GM21529 (cell line): ENCODE data around the gene ZNF236.
"Not testable (repeated sequence)": the region's sequence is repeated elsewhere in the genome, so short reads cannot be mapped to it uniquely, and the experiment has no call there.

ENCODE experiments used
- ATAC-seq: cut with Tn5 transposase; IDR thresholded peaks from one replicate; pipeline ENCODE4 v1.9.1; 2021; ENCODE audit not compliant: unreplicated experiment

Gene ZNF236

GRCh38 chr18:76822506-76823160, at the start of gene ZNF236:
TSS of gene ZNF236 (plus strand) at chr18:76822557. CDS start at chr18:76822608, 51 bp downstream.
- peak; percentile 37 for ATAC-seq

DNA sequence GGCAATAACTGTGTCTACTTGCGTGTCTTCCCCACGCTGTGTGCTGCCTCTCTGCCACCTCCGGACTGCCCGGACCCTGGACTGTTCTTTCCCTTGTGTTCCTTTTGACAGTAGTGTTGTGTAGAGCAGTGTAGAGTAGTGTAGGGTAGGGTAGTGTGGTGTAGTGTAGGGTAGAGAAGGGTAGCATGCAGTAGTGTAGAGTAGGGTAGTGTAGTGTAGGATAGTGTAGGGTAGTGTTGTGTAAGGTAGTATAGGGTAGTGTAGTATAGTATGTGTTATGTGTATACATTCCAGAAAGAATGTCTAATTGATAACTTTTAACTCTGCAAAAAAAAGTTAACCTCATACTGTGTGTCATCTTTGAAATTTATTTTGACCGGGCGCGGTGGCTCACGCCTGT, 49.7 kb upstream of the ZNF236 start:
- no peak for ATAC-seq

DNA sequence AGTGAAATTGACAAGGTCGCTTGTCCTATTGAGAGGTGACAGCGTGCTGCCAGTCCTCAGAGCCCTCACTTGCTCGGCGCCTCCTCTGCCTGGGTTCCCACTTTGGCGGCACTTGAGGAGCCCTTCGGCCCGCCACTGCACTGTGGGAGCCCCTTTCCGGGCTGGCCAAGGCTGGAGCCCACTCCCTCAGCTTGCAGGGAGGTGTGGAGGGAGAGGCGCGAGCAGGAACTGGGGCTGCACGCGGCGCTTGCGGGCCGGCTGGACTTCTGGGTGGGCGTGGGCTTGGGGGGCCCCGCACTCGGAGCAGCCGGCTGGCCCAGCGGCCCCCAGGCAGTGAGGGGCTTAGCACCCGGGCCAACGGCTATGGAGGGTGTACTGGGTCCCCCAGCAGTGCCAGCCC, 45.3 kb upstream of the ZNF236 start:
- not testable (repeated sequence) for ATAC-seq

GRCh38 chr18:76783786-76784484, 38.4 kb upstream of the ZNF236 start:
- ATAC-seq: no peak

DNA sequence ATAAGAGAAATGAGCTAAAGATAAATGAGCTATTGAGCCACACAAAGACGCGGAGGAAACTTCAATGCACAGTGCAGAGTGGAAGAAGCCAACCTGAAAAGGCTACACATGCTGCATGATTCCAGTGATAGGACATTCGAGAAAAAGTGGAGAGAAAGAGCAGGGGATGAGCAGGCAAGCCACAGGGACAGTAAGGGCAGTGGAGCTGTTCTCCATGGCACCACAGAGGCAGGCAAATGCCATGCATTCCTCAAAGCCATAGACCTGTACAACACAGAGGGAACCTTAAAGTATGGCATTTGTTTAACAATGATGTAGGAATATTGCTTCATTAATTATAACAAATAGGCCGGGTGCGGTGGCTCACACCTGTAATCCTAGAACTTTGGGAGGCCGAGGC, 36.5 kb upstream of the ZNF236 start:
- ATAC-seq: no peak

DNA sequence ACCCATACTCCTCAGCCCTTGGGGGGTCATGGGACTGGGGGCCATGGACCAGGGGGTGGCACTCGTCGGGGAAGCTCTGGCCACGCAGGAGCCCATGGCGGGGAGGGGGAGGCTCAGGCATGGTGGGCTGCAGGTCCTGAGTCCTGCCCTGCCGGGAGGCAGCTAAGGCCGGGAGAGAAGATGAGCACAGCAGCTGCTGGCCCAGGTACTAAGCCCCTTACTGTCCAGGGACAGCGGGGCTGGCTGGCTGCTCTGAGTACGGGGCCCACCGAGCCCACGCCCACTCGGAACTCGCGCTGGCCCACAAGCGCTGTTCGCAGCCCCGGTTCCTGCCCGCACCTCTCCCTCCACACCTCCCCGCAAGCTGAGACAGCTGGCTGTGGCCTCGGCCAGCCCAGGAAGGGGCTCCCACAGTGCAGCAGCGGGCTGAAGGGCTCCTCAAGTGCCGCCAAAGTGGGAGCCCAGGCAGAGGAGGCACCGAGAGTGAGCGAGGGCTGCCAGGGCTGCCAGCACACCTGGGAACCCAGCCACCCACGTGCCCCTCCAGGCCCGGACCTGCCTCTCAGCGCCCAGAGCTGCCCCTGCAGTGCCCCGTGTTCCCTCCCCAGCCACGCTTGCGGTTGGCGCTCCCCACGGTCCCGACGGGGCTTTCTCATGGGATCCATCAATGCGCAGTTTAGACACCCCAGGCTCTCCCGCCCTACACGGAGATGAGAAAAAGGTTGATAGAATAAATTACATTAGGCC, 33.6 kb upstream of the ZNF236 start:
- no peak for ATAC-seq

DNA sequence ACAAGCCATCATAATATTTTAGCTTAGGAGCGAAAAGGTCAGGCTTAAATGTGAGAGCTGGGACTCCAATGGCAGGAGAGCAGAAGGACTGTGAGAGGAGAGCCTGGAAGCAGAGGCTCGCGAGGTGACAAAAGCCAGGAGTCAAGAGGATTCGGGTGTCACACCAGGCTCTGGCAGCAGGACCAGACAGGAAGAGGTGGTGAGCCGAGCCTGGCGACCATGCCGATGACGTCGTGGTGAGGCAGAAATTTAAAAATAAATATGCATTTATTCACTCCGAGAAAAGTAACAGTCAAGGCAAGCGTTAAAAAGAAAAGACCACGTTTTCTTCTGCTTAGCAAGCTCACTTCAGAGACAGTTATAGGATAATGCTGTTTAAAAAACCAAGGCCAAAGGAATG, 31.3 kb upstream of the ZNF236 start:
- no peak for ATAC-seq

DNA sequence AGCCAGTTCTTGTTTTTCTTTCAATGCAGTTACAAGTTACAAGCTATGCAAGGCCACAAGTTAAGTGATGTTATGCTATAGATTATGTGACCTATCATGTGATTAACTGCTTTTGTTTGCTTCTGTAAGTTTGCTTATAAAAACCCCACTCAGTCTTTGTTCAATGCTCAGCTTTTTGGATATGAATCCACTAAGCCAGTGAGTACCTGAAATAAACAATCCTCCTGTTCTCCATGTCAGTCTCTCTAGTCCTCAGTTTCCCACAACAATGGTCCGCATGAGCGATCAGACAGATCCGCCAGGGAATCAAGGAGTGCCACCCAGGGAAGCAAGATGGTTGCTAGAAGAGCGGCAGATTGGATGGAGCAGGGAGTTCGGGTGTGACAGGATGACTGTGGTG, 30.7 kb upstream of the ZNF236 start:
- ATAC-seq: no peak

DNA sequence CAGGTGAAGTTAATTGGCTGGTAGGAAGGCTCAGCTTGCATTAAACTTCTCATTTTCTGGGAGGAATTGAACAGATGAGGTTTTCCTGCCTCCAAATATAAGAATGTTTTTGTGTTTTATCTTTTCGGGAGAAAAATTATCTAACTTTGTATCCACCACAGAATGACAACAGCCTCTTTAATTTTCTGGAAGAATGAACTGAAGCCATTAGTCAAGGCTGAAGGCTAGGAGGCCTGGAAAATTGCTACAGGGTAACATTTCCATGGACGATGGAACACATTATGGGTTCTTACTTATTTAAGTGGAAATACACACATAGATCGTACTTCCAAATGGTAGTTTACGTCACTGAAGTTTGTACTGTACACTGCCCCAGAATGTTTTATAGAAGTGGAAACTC, 28.0 kb upstream of the ZNF236 start:
- no peak for ATAC-seq

DNA sequence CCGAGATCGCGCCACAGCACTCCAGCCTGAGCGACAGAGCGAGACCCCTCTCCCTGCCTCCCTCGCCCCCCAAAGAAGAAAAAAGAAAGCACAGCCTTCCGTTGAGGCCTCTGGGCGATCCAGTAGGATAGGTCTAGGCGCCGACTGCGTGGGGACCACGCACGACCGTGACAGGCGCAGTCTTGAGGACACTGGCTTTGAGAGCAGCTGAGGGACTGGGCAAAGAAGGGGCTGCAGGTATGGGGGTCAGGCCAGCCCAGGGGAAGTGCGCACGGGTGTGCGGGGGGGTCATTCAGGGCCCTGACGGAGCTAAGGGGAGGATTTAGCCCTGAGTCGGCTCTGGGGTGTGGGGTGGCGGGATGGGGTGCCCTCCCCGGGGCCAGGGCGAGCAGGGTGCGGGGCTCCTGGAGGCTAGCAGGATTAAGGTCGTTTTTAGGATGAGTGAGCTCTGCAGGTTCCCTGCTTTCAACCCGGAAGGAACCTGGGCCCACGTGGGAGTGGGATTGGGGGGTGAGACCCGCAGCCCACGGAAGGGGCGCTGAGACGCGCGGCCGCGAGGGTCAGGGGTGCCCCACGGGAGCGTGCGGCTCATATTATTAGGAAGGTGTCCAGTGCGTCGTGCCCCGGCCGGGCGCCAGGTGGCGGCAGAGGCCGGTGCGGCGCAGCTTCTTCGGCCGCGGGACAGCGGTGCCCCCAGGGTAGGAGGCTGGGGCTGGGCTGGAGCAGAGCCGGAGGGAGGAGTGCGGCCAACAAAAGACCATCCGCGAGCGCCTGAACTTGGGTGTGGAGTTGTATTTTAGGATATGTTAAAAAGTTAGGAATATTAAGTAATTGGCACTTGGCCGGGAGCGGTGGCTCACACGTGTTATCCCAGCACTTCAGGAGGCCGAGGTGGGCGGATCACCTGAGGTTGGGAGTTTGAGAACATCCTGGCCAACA, 20.5 kb upstream of the ZNF236 start:
- peak; percentile 95 for ATAC-seq

DNA sequence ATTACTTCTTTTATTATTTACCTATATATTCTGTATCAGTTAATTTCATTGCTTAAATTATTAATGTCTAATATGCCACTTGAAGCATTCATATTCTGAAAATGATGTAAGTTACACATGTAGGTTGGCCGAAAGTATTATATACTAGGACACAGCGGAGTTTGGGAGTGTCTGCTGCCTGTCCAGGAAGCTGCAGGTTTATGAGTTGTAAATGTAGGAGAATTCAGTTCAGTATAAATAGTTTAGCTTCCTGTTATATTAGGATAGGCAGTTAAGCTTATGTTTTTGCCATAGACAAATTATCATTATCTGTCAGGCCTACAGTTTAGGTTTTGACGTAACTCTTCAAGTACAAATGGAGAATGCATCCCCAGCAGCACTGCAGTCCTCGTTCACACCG, 18.9 kb upstream of the ZNF236 start:
- ATAC-seq: no peak

GRCh38 chr18:76803814-76804213, 18.5 kb upstream of the ZNF236 start:
- peak; percentile 75 for ATAC-seq

DNA sequence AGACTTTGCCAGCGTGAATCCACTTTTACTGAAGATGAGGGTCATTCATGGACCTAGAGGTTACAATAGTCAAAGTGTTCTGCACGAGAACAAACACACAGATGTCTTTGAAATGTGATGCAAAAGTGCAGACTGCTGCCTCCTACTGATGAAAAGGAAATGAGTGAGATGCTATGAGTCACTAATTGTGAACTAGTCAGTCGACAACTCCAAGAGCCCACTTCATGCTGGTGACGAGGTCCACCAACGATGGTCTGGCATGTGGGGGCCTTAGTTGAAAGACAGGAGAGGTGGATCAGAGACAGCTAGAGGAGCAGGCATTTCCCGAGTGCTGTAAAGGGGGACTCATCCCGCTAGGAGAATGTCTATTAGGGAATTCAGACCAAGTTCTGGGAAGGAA, 17.1 kb upstream of the ZNF236 start:
- ATAC-seq: no peak

DNA sequence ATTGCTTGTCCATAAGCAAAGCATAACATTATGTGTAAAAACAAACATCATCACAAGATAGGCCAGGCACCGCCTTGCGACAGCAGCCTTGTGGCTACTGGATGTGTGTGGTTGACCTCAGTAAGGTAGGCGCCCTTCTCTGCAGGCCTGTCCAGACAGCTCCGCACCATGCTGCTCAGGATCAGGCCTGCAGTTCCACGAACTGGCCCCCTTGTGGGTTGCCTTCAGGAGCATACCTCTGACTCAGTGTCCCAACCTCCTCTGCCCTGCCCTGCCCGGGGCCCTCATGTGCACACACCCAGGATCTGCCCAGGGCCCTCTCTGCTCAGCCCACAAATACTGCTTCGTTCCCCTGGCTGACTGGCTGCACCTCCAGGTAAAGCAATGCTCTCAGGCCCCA, 16.1 kb upstream of the ZNF236 start:
- ATAC-seq: no peak

- ATAC-seq: no peak
Observed at GRCh38 chr18:76808561-76808960, 13.8 kb upstream of the ZNF236 start.

- ATAC-seq: peak; percentile 59
Observed at GRCh38 chr18:76811530-76811929, 10.8 kb upstream of the ZNF236 start.

DNA sequence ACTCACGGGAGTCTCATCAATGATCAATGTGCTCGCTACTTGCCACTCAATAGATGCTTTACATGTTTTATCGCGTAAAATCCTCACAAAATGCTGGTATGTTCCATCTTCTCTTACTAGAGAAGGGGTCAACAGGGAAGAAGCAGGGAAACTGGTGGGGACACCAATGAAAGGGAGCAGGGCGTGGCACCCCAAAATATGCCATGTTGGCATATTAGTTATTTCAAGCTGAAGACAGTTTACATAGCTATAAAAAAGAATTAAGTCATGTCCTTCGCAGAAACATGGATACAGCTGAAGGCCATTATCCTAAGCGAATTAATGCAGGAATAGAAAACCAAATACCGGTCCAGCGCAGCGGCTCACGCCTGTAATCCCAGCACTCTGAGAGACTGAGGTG, 8.1 kb upstream of the ZNF236 start:
- no peak for ATAC-seq

GRCh38 chr18:76816127-76816526, 6.2 kb upstream of the ZNF236 start:
- no peak for ATAC-seq

- no peak for ATAC-seq
Observed at GRCh38 chr18:76817888-76818611, 4.3 kb upstream of the ZNF236 start.

- no peak for ATAC-seq
Observed at GRCh38 chr18:76819411-76820136, 2.8 kb upstream of the ZNF236 start.
